Upper lobe of left lung (tissue), 6 donors: ENCODE data around the gene PPP1CA. TPM values are rescaled to one million over a fixed set of nuclear protein-coding genes. Genes with fewer than 3 reads are reported as not detected.

ENCODE experiments used
- ATAC-seq, 2 donors: fragments of 200-7000 bp; cut with Tn5 transposase; one replicate each; pipeline ENCODE4 v1.9.1; 2022; ENCODE audit warnings: mild to moderate bottlenecking in 2 of 2, moderate library complexity in 2 of 2; ENCODE audit not compliant: low FRiP score in 2 of 2
- DNase-seq, 2 donors: peaks; one replicate each; pipeline ENCODE4 v3.0.0-alpha.2; 2019 to 2020
- H3K27ac ChIP-seq, 4 donors: fragments of 200-600 bp; sonication (generic); one replicate each; pipeline ENCODE4 v1.5.1; 2016 to 2019
- H3K27me3 ChIP-seq, 4 donors: fragments of 200-600 bp; sonication (generic); one replicate each; pipeline ENCODE4 v1.5.1; 2017 to 2019
- H3K36me3 ChIP-seq, 4 donors: fragments of 200-600 bp; sonication (generic); one replicate each; pipeline ENCODE4 v1.5.1; 2016 to 2019
- H3K4me1 ChIP-seq, 4 donors: fragments of 200-600 bp; sonication (generic); one replicate each; pipeline ENCODE4 v1.5.1; 2018 to 2019
- H3K4me3 ChIP-seq, 4 donors: fragments of 200-600 bp; sonication (generic); one replicate each; pipeline ENCODE4 v1.5.1; 2017 to 2019; ENCODE audit warnings: mild to moderate bottlenecking in 2 of 4, moderate library complexity in 1 of 4
- H3K9me3 ChIP-seq, 4 donors: fragments of 200-600 bp; sonication (generic); one replicate each; pipeline ENCODE4 v1.5.1; 2018 to 2019
- CTCF ChIP-seq, 6 experiments: fragments of 450-650 bp in 4 of 6; fragments of 200-600 bp in 2 of 6; sonication (generic) in 2 of 6; IDR thresholded peaks; one replicate each; pipeline ENCODE4 v1.5.1; 2016 to 2019; ENCODE audit warnings: antibody characterized with exemption in 6 of 6
- EP300 ChIP-seq, 4 donors: sonication (generic); formaldehyde crosslinking; IDR thresholded peaks; one replicate each; pipeline ENCODE4 v1.5.1; 2017; ENCODE audit warnings: antibody characterized with exemption in 4 of 4, control low read depth in 2 of 4
- POLR2A ChIP-seq, 4 donors: fragments of 450-650 bp; IDR thresholded peaks; one replicate each; pipeline ENCODE4 v1.5.1; 2016 to 2017; ENCODE audit warnings: antibody characterized with exemption in 4 of 4, mild to moderate bottlenecking in 2 of 4
- POLR2AphosphoS5 ChIP-seq, 2 donors: sonication (generic); formaldehyde crosslinking; IDR thresholded peaks; one replicate each; pipeline ENCODE4 v1.5.1; 2017; ENCODE audit warnings: antibody characterized with exemption in 2 of 2
- WGBS, 2 donors: methylation state at CpG; one replicate each; pipeline ENCODE4 v1.1.5; 2017 to 2018; 5-methylcytosine and 5-hydroxymethylcytosine counted together
- total RNA-seq, 6 donors: library from RNA; depleted of rRNA in 4 of 6; stranded (reverse); fragments of >200 nt in 4 of 6; gene quantifications; one replicate each; pipeline versions ENCODE4 v1.1.0 to v1.2.1, GENCODE V29; 2016 to 2021
- donor health status: DM: no; HTN: no; CAD: no; lungs with moderate emphysema.
- donor health status: DM: no; HTN: yes; CAD: no; lungs with severe emphysema.

Gene PPP1CA
- total RNA-seq, 6 donors from 2014 or later = 83.8 to 191 (median 135) TPM

- H3K4me1 ChIP-seq = peaks cover 9 to 33% (median 17%) of the 10 kb centered on the region in 4 donors
- DNase-seq (no peak), ATAC-seq (peak in 1 of 2 donors; percentile 68)
- H3K4me3 ChIP-seq = no peak overlapping the region
- no peak overlapping the region for H3K27ac ChIP-seq
- no peak for TF ChIP-seq CTCF (IDR thresholded peaks at IDR 0.05)
- no peak for TF ChIP-seq POLR2AphosphoS5 (IDR thresholded peaks at IDR 0.05)
- TF ChIP-seq POLR2A (IDR thresholded peaks at IDR 0.05) = no peak
- no peak for TF ChIP-seq EP300 (IDR thresholded peaks at IDR 0.05)
- H3K27me3 ChIP-seq = no peaks in the 10 kb centered on the region
- H3K36me3 ChIP-seq = no peaks in the 10 kb centered on the region
- WGBS, 2 donors = 74 to 79% methylated on average over 12 to 22 of the region's 23 CpGs
- H3K9me3 ChIP-seq = no peaks in the 10 kb centered on the region
These were observed 22.3 kb downstream of the PPP1CA start for GRCh38 chr11:67379061-67380058.

GRCh38 chr11:67378544-67378943, 23.1 kb downstream of the PPP1CA start:
- no peak for DNase-seq

GRCh38 chr11:67376873-67377808, 24.5 kb downstream of the PPP1CA start:
- ATAC-seq (no peak), DNase-seq (no peak)
- no peak overlapping the region for H3K4me3 ChIP-seq
- H3K27me3 ChIP-seq = no peaks in the 10 kb centered on the region
- H3K36me3 ChIP-seq = no peaks in the 10 kb centered on the region
- no peaks in the 10 kb centered on the region for H3K9me3 ChIP-seq
- no peak overlapping the region for H3K27ac ChIP-seq
- H3K4me1 ChIP-seq = peaks cover 15 to 42% (median 22%) of the 10 kb centered on the region in 4 donors
- TF ChIP-seq EP300 (IDR thresholded peaks at IDR 0.05) (no peak), CTCF (IDR thresholded peaks at IDR 0.05) (no peak), POLR2AphosphoS5 (IDR thresholded peaks at IDR 0.05) (no peak), POLR2A (IDR thresholded peaks at IDR 0.05) (no peak)
- 85 to 93% methylated on average over 2 to 6 of the region's 6 CpGs for WGBS, 2 donors

More at GRCh38 chr11:67378544-67378943, 23.1 kb downstream of the PPP1CA start:
- no peak for ATAC-seq
- Histone ChIP-seq H3K36me3 (no peaks in the 10 kb centered on the region), H3K27ac (no peak overlapping the region), H3K27me3 (no peaks in the 10 kb centered on the region), H3K4me1 (peaks cover 16 to 41% (median 25%) of the 10 kb centered on the region in 4 donors), H3K9me3 (no peaks in the 10 kb centered on the region), H3K4me3 (no peak overlapping the region)
- WGBS, 2 donors = 93 to 95% methylated on average over 4 of the region's 4 CpGs
- no peak for TF ChIP-seq CTCF (IDR thresholded peaks at IDR 0.05)
- TF ChIP-seq EP300 (IDR thresholded peaks at IDR 0.05) = no peak
- TF ChIP-seq POLR2AphosphoS5 (IDR thresholded peaks at IDR 0.05) = no peak
- no peak for TF ChIP-seq POLR2A (IDR thresholded peaks at IDR 0.05)

GRCh38 chr11:67376063-67376820, 25.4 kb downstream of the PPP1CA start:
- Histone ChIP-seq H3K27me3 (no peaks in the 10 kb centered on the region), H3K9me3 (no peaks in the 10 kb centered on the region), H3K27ac (no peak overlapping the region), H3K4me3 (no peak overlapping the region), H3K36me3 (no peaks in the 10 kb centered on the region), H3K4me1 (peaks cover 24 to 44% (median 28%) of the 10 kb centered on the region in 4 donors)
- DNase-seq = no peak
- TF ChIP-seq EP300 (IDR thresholded peaks at IDR 0.05) (no peak), CTCF (IDR thresholded peaks at IDR 0.05) (no peak), POLR2AphosphoS5 (IDR thresholded peaks at IDR 0.05) (no peak), POLR2A (IDR thresholded peaks at IDR 0.05) (no peak)
- no peak for ATAC-seq
- 84 to 86% methylated on average over 6 to 7 of the region's 7 CpGs for WGBS, 2 donors
